VCaP (cell line): Measurements from ENCODE around the gene SKIC8.
A peak's percentile ranks its signal among the peaks of the same experiment; 100 is the strongest.

Experiments
- H3K27ac ChIP-seq: fragments of 450-650 bp; 2 replicates; pipeline ENCODE4 v1.5.1; 2017
- CTCF ChIP-seq: fragments of 450-650 bp; conservative IDR thresholded peaks from 2 replicates; pipeline ENCODE4 v1.5.1; 2017; ENCODE audit warnings: mild to moderate bottlenecking, moderate library complexity

SKIC8 gene

DNA sequence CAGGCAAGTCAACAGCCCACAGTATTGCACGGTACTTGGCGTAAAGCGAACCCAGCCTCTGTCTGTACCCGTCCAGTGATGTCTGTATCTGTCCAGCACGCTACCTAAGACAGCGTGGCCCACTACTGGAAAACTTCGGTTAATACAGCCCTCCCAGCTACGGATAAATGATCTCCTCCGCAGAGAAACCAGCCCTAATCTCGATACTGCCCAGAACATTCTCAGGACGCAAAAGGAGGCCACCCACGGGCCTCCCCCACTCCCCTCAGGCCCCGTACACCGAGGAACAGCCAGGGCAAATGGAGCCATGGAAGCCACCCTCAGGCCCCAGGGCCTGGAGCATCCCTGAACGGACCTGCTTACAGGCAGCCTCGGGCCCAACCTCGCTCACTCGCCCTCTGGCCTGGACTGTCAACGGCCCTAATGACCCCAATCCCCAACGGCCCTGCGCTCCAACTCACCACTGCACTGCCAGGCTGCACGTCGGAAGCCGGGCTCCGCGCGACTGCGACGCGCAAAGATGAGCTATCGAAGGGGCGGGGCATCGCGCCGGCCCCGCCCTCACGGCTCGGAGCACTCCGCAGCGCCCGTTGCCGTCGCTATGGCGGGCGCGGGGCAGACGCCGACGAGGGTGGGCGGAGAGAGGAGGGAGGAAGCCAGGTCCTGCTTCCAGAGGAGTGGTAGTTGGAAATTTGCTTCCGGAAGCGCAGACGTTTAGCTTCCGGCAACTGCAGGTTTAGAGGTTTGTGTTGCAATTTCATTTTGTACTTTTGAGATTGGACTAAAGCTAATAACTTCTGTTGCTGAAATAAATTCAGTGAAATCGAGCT lies at the start of gene SKIC8:
SKIC8 (minus strand) TSS at position 509 of the 830 bp plus-strand sequence. CDS start 3,923 bp downstream, outside the sequence.
- peak within 1 kb of the TSS; percentile 82 for H3K27ac ChIP-seq
- TF ChIP-seq CTCF, result peak; percentile 33

GRCh38 chr15:78347586-78348543 lies 48.5 kb upstream of the SKIC8 start:
- H3K27ac ChIP-seq, result peak overlapping the region; percentile 10; the same call in 1 of the 2 replicates
- no peak for TF ChIP-seq CTCF

DNA sequence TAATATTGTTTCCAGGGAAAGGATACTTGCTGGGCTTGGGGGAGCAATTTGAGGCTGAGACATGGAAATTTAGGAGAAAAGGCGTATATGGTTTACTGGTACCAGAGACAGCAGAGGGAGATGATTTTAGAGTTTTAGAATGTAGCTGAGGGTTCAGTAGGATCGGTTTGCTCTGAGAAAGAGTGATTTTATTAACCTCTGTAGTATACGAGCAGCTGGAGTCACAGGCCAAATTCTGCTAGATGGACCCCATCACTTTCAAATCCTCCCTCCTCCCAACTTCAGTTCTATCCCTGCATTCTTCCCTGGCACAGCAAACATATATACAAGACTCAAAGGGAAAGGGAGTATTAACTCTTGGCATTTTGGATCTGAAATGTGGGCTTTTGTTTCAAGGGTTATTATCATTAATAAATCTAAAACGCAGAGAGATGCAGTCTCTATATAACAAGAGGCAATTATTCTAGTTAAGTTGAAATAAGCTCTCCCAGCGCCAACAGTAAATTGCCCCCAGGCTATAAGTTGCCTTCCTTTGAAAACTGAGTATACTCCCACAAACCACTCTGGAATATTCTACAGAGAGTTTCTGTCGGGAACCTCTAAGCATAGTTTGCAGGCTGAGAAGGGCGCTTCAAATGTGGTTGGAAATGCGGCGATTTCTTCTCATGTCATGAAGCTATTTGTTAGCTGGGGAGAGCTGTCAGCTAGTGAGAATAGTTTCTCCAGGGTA lies 46.2 kb upstream of the SKIC8 start:
- no peak overlapping the region for H3K27ac ChIP-seq
- TF ChIP-seq CTCF, result no peak

DNA sequence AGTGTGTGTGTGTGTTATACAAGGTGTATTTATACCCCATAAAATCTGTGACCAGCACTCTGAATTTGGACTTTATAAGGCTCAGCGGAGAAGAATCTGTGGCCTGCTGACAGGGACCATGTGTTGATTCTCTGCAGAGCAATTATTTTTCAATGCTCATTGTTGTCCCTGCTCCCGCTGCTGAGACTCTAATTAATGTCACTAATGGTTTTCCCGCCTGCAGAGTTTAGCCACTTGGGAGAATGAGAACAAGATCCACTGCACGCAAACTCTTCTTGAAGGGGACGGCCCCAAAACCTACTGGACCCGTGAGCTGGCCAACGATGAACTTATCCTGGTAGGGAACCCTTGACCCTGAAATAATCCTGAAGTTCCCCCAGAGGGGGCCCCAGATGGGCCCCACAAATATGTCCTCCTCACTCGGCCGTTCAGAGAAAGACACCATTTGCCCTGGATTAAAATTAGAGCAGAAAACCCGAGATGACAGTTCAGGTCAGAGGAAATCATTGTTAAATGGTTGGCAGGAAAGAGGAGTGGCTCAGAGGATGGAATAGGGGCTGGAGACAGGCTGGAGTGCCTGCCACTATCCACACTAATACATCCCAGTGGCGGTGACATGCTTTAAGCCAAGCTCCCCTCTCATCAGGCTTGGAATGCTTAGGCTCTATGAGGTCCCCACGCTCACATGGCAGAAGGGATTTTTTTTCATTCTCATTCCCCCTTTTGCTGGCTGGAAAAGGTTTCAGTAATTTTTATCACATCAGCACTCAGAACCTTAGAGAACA lies 44.1 kb upstream of the SKIC8 start:
- TF ChIP-seq CTCF, result no peak
- no peak overlapping the region for H3K27ac ChIP-seq

DNA sequence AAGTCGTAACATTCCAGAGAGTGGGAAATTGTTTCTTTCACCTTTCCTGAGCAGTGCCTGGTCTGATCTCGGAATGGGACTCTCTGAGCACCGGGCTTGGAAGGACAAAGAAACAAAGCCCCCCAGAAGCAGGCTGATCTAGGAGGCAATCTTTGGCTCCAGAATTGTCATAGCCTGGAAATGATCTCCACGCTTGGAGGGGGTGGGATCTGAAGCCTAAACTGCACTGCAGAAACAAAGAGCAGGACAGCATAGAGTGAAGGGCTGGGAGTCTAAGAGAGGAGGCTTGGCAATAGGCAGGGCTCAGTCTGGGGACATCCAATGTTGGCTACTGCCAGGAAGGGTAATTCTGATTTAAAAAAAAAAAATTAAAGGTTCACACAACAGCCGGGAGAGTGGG lies 42.6 kb upstream of the SKIC8 start:
- no peak overlapping the region for H3K27ac ChIP-seq
- no peak for TF ChIP-seq CTCF

DNA sequence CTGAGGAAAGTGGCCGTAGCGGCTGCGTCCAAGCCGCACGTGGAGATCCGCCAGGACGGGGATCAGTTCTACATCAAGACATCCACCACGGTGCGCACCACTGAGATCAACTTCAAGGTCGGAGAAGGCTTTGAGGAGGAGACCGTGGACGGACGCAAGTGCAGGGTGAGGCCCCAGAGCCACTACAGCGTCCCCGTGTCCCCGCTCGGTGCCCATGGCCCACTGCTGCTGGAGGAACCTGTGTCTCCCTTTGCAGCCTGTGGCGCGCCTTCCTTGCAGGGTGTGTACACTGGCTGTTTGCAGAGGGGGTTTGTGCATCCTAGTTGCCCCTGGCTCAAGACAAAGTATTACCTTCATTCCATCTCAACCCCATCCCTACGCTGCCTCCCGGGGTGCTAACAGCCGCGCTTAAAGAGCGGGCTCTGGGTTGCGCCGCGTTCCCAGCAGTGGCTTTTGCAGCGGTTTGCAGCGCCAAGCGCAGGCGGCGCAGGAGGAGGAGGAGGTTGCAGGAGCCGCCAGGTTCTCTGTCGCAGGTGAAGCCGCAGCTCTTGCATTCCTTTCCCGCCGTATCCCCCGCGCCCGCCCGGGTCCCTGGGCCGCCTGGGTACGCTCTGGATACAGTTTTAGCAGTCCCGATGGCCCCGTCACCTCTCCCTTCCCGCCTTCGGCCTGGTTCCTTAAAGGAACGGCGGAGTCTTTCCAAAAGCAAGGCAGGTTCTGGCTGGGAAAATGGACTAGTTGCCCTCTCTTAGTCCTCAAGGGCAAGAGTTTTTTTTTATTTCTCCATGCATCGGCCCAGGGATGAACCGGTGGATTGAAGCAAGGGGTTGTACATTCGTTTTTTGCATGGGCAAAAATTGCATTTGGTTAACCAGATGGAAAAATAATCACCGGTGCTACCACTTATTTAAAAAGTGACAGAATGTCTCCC lies 41.9 kb upstream of the SKIC8 start:
- H3K27ac ChIP-seq, result no peak overlapping the region
- peak; percentile 11; the same call in 1 of the 2 replicates for TF ChIP-seq CTCF
